Gastrocnemius medialis (tissue), 4 donors: Measurements from ENCODE around the gene ELF2. TPM values are rescaled to one million over a fixed set of nuclear protein-coding genes. Genes with fewer than 3 reads are reported as not detected.
"Not testable (repeated sequence)": the region's sequence is repeated elsewhere in the genome, so short reads cannot be mapped to it uniquely, and the experiment has no call there.

Source experiments
- ATAC-seq, 2 donors: fragments of 150-250 bp; one replicate each; pipeline ENCODE4 v1.9.1; 2016
- DNase-seq, 2 donors: peaks; one replicate each; pipeline ENCODE4 v3.0.0-alpha.2; 2019
- H3K27ac ChIP-seq, 4 donors: fragments of 200-600 bp; sonication (generic); 1 replicate in 1 of 4; 2 replicates in 3 of 4; pipeline ENCODE4 v1.5.1; 2016 to 2018; ENCODE audit warnings: mild to moderate bottlenecking in 2 of 4, moderate library complexity in 1 of 4
- H3K27me3 ChIP-seq, 3 donors: fragments of 200-600 bp; sonication (generic) in 2 of 3; 1 replicate in 1 of 3; 2 replicates in 2 of 3; pipeline versions ENCODE4 v1.5.1 to v1.6.0; 2016 to 2019; ENCODE audit warnings: mild to moderate bottlenecking in 1 of 3, moderate library complexity in 1 of 3
- H3K36me3 ChIP-seq, 2 donors: fragments of 200-600 bp; sonication (generic) in 1 of 2; one replicate each; pipeline ENCODE4 v1.5.1; 2017 to 2018
- H3K4me1 ChIP-seq, 2 donors: fragments of 200-600 bp; sonication (generic) in 1 of 2; one replicate each; pipeline ENCODE4 v1.5.1; 2016 to 2017; ENCODE audit warnings: mild to moderate bottlenecking in 2 of 2
- H3K4me3 ChIP-seq, 4 donors: fragments of 200-600 bp; sonication (generic) in 3 of 4; 1 replicate in 1 of 4; 2 replicates in 3 of 4; pipeline ENCODE4 v1.5.1; 2016 to 2019; ENCODE audit warnings: mild to moderate bottlenecking in 2 of 4
- H3K9me3 ChIP-seq, 3 donors: fragments of 200-600 bp; sonication (generic) in 2 of 3; 1 replicate in 1 of 3; 2 replicates in 2 of 3; pipeline ENCODE4 v1.5.1; 2016 to 2019
- POLR2A ChIP-seq, 2 donors: fragments of 450-650 bp; IDR thresholded peaks; one replicate each; pipeline ENCODE4 v1.6.1; 2017; ENCODE audit warnings: antibody characterized with exemption in 2 of 2, mild to moderate bottlenecking in 2 of 2, moderate library complexity in 2 of 2
- in situ Hi-C, 4 donors: fragments of 200-750 bp; cut with MboI; loops; one replicate each; pipeline versions ENCODE4 v1.15.0 to v1.8.0; 2017; ENCODE audit warnings: low sequenced_read_pairs in 4 of 4
- intact Hi-C: fragments of 100-400 bp; cut with DNase I; formaldehyde crosslinking; loops from one replicate; pipeline ENCODE4 v1.15.1; 2023; ENCODE audit warnings: low total_unique reads
- total RNA-seq, 4 donors: library from RNA; depleted of rRNA; stranded (reverse); fragments of >200 nt; gene quantifications; one replicate each; pipeline versions ENCODE4 v1.1.0 to v1.2.3, GENCODE V29; 2016
- TF ChIP-seq, protein P1 (sequence below), 5 experiments: fragments of 450-650 bp in 3 of 5; fragments of 200-600 bp in 2 of 5; sonication (generic) in 2 of 5; IDR thresholded peaks in 4 of 5; conservative IDR thresholded peaks in 1 of 5; 1 replicate in 4 of 5; 2 replicates in 1 of 5; pipeline ENCODE4 v1.5.1; 2016 to 2019; ENCODE audit warnings: antibody characterized with exemption in 5 of 5, mild to moderate bottlenecking in 3 of 5, moderate library complexity in 3 of 5

The ELF2 gene
- total RNA-seq, 4 donors from 2014 or later = 22.1 to 41.4 (median 29.7) TPM

DNA sequence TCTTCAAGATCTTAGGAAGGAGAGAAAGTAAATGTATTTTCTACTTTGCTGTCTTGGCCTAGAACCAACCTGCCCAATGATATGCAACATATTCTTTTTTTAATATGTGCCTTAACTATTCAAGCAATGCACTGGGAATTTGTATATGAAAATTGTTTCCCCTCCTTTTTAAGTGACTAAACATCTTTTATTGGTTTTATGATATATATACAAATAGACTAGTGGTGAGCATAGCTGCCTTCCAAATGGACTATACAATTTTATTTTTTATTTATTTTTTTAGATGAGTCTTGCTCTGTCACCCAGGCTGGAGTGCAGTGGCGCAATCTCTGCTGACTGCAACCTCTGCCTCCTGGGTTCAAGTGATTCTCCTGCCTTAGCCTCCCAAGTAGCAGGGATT lies 151.2 kb downstream of the ELF2 start:
- Histone ChIP-seq H3K36me3 (no peaks in the 10 kb centered on the region), H3K27me3 (no peaks in the 10 kb centered on the region), H3K27ac (peak overlapping the region; percentile 41 to 63 (median 54)), H3K4me3 (no peak overlapping the region), H3K9me3 (no peaks in the 10 kb centered on the region), H3K4me1 (peaks cover 22 to 37% of the 10 kb centered on the region in 2 donors)
- TF ChIP-seq POLR2A (IDR thresholded peaks at IDR 0.05) = no peak
- TF ChIP-seq, protein P1, sequence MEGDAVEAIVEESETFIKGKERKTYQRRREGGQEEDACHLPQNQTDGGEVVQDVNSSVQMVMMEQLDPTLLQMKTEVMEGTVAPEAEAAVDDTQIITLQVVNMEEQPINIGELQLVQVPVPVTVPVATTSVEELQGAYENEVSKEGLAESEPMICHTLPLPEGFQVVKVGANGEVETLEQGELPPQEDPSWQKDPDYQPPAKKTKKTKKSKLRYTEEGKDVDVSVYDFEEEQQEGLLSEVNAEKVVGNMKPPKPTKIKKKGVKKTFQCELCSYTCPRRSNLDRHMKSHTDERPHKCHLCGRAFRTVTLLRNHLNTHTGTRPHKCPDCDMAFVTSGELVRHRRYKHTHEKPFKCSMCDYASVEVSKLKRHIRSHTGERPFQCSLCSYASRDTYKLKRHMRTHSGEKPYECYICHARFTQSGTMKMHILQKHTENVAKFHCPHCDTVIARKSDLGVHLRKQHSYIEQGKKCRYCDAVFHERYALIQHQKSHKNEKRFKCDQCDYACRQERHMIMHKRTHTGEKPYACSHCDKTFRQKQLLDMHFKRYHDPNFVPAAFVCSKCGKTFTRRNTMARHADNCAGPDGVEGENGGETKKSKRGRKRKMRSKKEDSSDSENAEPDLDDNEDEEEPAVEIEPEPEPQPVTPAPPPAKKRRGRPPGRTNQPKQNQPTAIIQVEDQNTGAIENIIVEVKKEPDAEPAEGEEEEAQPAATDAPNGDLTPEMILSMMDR (IDR thresholded peaks at IDR 0.05 in 4 of 5, conservative IDR thresholded peaks at IDR 0.05 in 1 of 5) = no peak
- DNase-seq = no peak
- intact Hi-C loops (loop anchor here (5.0 kb wide), 1 partner anchor 426 kb away; the partner anchor contains the start of gene RAB33B), in situ Hi-C loops (loop anchor here in 3 of 4 donors (5.0 to 25.0 kb wide), 7 partner anchors 136 to 636 kb away; partner anchors contain the start of gene MGST2 (in 1 of the 3))
- no peak for ATAC-seq

DNA sequence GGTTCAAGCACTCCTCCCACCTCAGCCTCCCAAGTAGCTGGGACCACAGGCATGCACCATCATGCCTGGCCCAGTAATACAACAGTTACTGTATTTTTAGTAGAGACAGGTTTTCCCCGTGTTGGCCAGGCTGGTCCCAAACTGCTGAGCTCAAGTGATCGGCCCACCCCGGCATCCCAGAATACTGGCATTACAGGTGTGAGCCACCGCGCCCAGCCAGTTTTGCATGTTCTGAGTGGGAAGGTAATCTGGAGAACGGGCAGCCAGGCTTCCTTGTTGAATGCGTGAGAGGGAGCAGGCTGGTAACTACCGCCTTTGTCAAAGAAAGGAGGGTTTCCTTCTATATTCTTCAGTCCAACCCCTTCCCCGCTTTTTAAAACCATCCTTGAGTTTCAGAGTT lies 152.3 kb downstream of the ELF2 start:
- no peak overlapping the region for H3K4me3 ChIP-seq
- DNase-seq (no peak), ATAC-seq (no peak)
- intact Hi-C loops (loop anchor here (5.0 kb wide), 1 partner anchor 428 kb away; the partner anchor contains the start of gene RAB33B), in situ Hi-C loops (loop anchor here in 3 of 4 donors (5.0 to 25.0 kb wide), 7 partner anchors 138 to 638 kb away; partner anchors contain the start of gene MGST2 (in 1 of the 3))
- peaks cover 20 to 30% of the 10 kb centered on the region in 2 donors for H3K4me1 ChIP-seq
- peak overlapping the region in 3 of 4 donors; percentile 12 to 63 (median 59) for H3K27ac ChIP-seq
- no peaks in the 10 kb centered on the region for H3K9me3 ChIP-seq
- H3K36me3 ChIP-seq = no peaks in the 10 kb centered on the region
- TF ChIP-seq POLR2A (IDR thresholded peaks at IDR 0.05) = no peak
- TF ChIP-seq, protein P1 (IDR thresholded peaks at IDR 0.05 in 4 of 5, conservative IDR thresholded peaks at IDR 0.05 in 1 of 5) = no peak
- H3K27me3 ChIP-seq = no peaks in the 10 kb centered on the region

DNA sequence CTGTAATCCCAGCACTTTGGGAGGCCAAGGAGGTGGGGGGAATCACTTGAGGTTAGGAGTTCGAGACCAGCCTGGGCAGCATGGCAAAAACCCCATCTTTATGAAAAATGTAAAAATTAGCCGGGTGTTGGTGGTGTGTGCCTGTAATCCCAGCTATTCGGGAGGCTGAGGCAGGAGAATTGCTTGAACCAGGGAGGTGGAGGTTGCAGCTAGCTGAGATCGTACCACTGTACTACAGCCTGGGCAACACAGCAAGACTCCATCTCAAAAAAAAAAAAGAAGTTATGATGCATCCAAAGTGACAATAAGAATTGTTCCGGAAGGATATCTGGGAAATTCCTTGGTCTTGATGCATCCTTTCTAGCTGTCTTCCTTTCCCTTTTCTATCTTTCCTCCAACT lies 154.2 kb downstream of the ELF2 start:
- Histone ChIP-seq H3K9me3 (no peaks in the 10 kb centered on the region), H3K4me3 (no peak overlapping the region), H3K36me3 (no peaks in the 10 kb centered on the region), H3K27me3 (no peaks in the 10 kb centered on the region), H3K27ac (no peak overlapping the region), H3K4me1 (peaks cover 22 to 34% of the 10 kb centered on the region in 2 donors)
- in situ Hi-C loops = loop anchor here in 1 of 4 donors (10.0 kb wide), 2 partner anchors 142 to 632 kb away; no protein-coding TSS in a partner anchor
- no peak for TF ChIP-seq POLR2A (IDR thresholded peaks at IDR 0.05)
- TF ChIP-seq, protein P1 (IDR thresholded peaks at IDR 0.05 in 4 of 5, conservative IDR thresholded peaks at IDR 0.05 in 1 of 5) = no peak
- ATAC-seq (no peak), DNase-seq (no peak)
- intact Hi-C loops = no loop called here

DNA sequence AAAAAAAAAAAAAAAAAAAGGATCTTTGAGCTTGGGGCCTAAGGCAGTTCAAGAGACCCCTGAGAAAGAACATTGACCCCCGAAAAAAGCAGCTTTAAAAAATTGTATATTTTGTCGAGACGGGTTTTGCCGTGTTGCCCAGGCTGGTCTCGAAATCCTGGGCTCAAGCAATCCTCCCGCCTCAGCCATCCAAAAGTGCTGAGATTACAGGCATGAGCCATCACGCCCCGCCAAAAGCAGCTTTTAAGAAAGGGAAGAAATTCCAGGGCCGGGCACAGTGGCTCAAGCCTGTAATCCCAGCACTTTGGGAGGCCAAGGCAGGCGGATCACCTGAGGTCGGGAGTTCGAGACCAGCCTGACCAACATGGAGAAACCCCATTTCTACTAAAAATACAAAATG lies 155.9 kb downstream of the ELF2 start:
- Histone ChIP-seq H3K27ac (peak overlapping the region in 1 of 4 donors; percentile 12), H3K4me1 (peaks cover 24 to 31% of the 10 kb centered on the region in 2 donors)
- ATAC-seq, H3K36me3 ChIP-seq, DNase-seq, intact Hi-C loops, H3K9me3 ChIP-seq, H3K4me3 ChIP-seq, H3K27me3 ChIP-seq: not testable (repeated sequence)
- in situ Hi-C loops = loop anchor here in 1 of 4 donors (10.0 kb wide), 2 partner anchors 144 to 634 kb away; no protein-coding TSS in a partner anchor

DNA sequence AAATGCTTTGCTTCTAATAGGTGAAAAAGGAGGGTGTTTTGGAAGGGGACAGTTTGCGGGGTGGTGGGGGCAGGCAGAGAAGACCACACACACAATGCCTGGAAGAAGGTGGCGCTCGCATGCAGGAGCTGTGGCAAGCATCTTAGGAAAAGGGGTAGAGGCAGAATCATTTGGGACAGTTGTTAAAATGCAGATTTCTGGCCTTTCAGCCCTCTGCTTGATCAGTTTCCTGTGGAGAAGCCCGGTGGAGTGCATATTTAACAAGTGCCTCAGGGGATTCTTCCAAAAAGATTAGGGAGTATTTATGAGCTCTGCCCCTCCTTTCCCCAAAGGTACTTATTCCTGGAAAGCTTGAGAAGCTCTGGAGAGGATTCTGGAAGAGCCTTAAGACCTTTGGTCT lies 156.6 kb downstream of the ELF2 start:
- no peak overlapping the region for H3K4me3 ChIP-seq
- peak overlapping the region in 1 of 4 donors; percentile 20 for H3K27ac ChIP-seq
- intact Hi-C loops = no loop called here
- no peaks in the 10 kb centered on the region for H3K36me3 ChIP-seq
- TF ChIP-seq POLR2A (IDR thresholded peaks at IDR 0.05) = no peak
- TF ChIP-seq, protein P1 (IDR thresholded peaks at IDR 0.05 in 4 of 5, conservative IDR thresholded peaks at IDR 0.05 in 1 of 5) = no peak
- in situ Hi-C loops = loop anchor here in 1 of 4 donors (10.0 kb wide), 2 partner anchors 144 to 634 kb away; no protein-coding TSS in a partner anchor
- H3K9me3 ChIP-seq = no peaks in the 10 kb centered on the region
- ATAC-seq = no peak
- no peak for DNase-seq
- H3K4me1 ChIP-seq = peaks cover 24 to 27% of the 10 kb centered on the region in 2 donors
- no peaks in the 10 kb centered on the region for H3K27me3 ChIP-seq
